NOMO-1 (cell line): ENCODE data around the gene ADAMTSL1.

Experiments
- DNase-seq, 2 experiments: peaks; one replicate each; lab custom pipeline; 2025; ENCODE audit not compliant: unreplicated experiment in 2 of 2; lab: John Stamatoyannopoulos, UW

The ADAMTSL1 gene

GRCh38 chr9:18473652-18474279 is at the start of gene ADAMTSL1:
Gene ADAMTSL1, plus strand, starts transcription at chr9:18474153. Its CDS starts 80 bp downstream, at chr9:18474233.
- DNase-seq = no peak

- no peak for DNase-seq
Measured at GRCh38 chr9:18427691-18428090, 46.3 kb upstream of the ADAMTSL1 start.

DNA sequence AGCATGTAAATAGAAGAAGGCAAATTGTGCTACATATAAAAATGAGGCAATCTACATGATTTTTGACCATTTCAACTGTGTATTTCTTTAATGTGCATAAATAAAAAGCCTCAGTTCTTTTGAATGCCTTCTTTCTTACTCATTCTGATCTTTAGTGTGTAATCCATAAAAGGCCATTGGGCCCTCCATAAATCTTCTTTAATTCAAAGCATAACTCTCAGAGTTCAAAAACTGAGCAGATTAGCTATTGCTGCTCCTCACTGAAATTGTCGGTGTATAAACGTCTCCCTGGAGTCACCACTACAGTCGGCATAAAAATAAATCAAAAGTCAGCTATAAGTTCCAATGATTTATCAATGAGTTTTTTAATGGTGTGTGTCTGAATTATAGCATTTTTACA is 45.3 kb upstream of the ADAMTSL1 start:
- no peak for DNase-seq

- DNase-seq = peak; percentile 24 to 72
Measured at GRCh38 chr9:18429070-18429469, 44.9 kb upstream of the ADAMTSL1 start.

DNA sequence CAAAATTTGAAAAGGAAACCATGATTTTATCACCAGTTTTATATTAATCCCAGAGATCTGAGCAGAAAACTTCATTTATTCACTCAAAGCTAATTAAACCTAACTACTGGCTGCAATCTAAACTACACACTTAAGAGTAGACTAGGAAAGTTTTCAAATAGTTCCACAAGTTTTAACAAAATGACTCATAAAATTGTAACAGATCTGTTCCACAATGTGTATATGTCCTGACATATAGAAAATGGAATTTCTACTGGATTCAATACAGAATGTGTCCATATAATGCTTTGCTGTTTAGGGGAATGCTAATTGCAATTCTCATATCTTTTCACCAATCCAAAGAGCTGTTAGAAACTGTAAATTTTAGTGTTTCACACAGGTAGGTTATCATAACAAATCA is 40.3 kb upstream of the ADAMTSL1 start:
- no peak for DNase-seq

- no peak for DNase-seq
Measured at GRCh38 chr9:18437315-18438201, 36.4 kb upstream of the ADAMTSL1 start.

GRCh38 chr9:18438300-18438925 is 35.5 kb upstream of the ADAMTSL1 start:
- no peak for DNase-seq

DNA sequence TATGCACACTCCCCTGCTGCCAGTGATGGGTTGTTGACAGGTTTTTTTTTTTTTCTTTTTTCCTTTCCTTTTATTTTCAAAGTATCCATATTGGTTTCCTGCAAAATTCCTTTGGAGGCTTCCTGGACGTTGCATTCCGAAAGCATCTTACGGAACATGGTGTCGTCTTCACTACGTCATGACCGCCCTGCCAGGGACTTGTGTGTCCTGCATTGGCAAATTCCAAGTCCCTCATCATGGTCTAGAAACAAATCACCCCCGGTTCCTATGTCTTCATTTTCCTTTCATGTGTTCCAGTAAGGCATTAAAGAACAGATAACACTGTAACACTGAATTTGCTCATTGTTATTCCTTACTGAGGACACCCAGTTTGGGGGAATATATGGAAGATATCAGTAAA is 35.0 kb upstream of the ADAMTSL1 start:
- no peak for DNase-seq

GRCh38 chr9:18441261-18441660 is 32.7 kb upstream of the ADAMTSL1 start:
- no peak for DNase-seq

- no peak for DNase-seq
Measured at GRCh38 chr9:18442629-18443491, 31.1 kb upstream of the ADAMTSL1 start.

DNA sequence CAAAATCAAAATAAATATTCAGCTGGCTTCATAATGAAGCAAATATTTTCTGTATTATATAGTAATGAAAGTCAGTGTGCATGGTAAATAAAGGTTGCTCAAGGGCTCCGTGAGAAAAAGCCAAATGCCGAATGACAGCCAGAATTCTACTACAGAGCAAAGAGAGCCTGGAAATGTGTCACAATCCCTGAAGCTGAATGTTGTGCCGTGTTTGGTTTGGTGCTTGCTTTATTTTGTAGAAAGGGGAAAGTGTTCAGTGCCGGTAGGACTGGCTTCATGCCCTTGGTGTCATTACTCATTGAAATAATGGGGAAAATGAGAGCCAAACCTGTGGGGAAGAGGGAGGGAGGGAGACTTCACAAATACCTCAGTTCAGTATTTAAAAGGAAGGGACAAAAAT is 26.8 kb upstream of the ADAMTSL1 start:
- DNase-seq = no peak

GRCh38 chr9:18447541-18447940 is 26.4 kb upstream of the ADAMTSL1 start:
- no peak for DNase-seq

- DNase-seq = no peak
Measured at GRCh38 chr9:18448101-18448500, 25.9 kb upstream of the ADAMTSL1 start.

- no peak for DNase-seq
Measured at GRCh38 chr9:18451406-18451805, 22.5 kb upstream of the ADAMTSL1 start.

- no peak for DNase-seq
Measured at GRCh38 chr9:18452276-18452675, 21.7 kb upstream of the ADAMTSL1 start.

DNA sequence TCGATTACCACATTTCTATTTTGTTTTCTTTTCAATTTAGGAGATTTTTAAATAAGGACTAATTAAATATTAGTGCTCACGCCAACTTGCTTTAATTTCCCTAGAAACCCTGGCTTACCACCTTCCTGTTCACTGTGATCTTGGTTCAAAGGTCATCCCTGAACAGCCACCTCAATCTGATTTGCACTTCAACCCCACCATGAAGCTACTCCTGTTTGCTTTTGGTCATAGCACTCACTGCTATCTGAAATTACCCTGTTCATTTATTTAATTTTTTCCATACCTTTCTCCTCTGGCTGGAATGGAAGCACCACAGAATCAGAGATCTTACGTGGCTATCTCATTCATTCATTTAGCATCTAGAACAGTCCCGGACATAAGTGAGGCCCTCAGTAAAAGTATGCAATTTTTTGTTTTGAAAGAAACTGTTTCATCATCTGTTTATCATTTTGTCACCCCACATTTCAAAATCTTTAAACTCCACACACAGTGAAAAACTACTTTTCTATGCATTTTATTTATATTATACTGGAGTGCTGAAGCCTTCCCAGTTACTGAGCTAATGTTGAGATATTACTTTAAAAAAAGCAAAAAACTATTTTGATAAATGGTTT is 17.2 kb upstream of the ADAMTSL1 start:
- no peak for DNase-seq

DNA sequence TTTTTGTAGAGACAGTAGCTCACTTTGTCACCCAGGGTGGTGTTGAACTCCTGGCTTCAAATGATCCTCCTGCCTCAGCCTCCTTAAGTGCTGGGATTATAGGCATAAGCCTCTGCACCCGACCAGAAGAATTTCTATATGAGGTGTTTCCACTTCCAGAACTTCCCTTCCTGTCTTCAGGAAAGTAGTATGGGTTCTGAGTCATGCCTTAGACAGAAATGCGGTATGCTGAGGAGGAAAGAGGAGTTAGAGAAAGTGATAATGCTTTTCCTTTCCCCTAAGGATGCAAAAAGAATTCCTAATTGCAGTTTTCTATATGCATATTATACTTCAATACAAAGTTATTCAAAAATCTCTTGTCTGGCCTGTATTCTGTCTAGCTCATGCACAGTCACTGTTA is 16.4 kb upstream of the ADAMTSL1 start:
- DNase-seq = no peak

DNA sequence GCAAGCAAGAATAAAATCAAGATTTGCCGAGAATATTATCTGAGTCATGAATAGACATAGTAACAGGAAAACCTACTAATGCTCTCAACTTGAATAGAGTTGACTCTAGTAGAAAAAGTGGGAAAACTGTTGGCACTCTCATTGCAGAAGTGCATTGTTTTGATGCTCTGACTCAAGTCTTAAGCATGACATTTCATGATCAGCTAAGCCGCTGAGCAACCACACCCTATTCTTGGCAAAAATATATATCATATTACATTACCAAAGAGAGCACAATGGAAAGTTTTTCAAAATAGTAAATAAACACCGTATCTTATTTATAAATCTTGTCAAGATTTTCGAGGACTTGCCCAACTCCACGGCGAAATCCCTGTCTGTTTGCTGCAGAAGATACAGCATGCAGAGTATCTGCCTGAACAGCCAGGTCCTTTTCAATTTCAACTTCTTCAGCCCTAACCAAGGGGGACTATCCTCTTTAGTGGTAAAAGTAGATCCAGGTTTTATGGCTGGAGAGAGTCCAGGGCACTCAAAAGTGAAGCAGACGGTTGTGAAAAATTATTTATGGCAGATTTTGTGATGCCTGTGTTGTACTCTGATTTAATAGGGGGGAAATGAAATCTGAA is 13.9 kb upstream of the ADAMTSL1 start:
- DNase-seq = no peak

- DNase-seq = no peak
Measured at GRCh38 chr9:18461496-18461895, 12.5 kb upstream of the ADAMTSL1 start.

- no peak for DNase-seq
Measured at GRCh38 chr9:18463991-18464390, 10.0 kb upstream of the ADAMTSL1 start.
